Heart left ventricle (tissue), 16 donors: Measurements from ENCODE around the gene STXBP1. TPM values are rescaled to one million over a fixed set of nuclear protein-coding genes. Genes with fewer than 3 reads are reported as not detected.

Source experiments
- ATAC-seq, 4 donors: fragments of 200-7000 bp; cut with Tn5 transposase; one replicate each; pipeline ENCODE4 v1.9.1; 2020 to 2022; ENCODE audit warnings: moderate library complexity in 4 of 4, mild to moderate bottlenecking in 3 of 4, moderate number of reproducible peaks in 1 of 4
- DNase-seq, 5 donors: peaks; one replicate each; pipeline ENCODE4 v3.0.0-alpha.2; 2020
- H3K27ac ChIP-seq, 12 donors: fragments of 200-600 bp; sonication (generic) in 4 of 12; one replicate each; pipeline versions ENCODE4 v1.5.0 to v1.8.0; 2016 to 2022; ENCODE audit warnings: mild to moderate bottlenecking in 2 of 12
- H3K27me3 ChIP-seq, 9 donors: fragments of 200-600 bp; sonication (generic) in 2 of 9; one replicate each; pipeline versions ENCODE4 v1.5.1 to v1.8.0; 2016 to 2022; ENCODE audit warnings: mild to moderate bottlenecking in 3 of 9
- H3K36me3 ChIP-seq, 9 donors: fragments of 200-600 bp; sonication (generic) in 2 of 9; one replicate each; pipeline versions ENCODE4 v1.5.0 to v1.8.0; 2018 to 2022; ENCODE audit warnings: mild to moderate bottlenecking in 2 of 9
- H3K4me1 ChIP-seq, 12 donors: fragments of 200-600 bp; sonication (generic) in 4 of 12; one replicate each; pipeline versions ENCODE4 v1.5.0 to v1.8.0; 2016 to 2022; ENCODE audit warnings: mild to moderate bottlenecking in 3 of 12
- H3K4me3 ChIP-seq, 12 donors: fragments of 200-600 bp; sonication (generic) in 4 of 12; one replicate each; pipeline versions ENCODE4 v1.5.0 to v1.8.0; 2017 to 2022; ENCODE audit warnings: mild to moderate bottlenecking in 9 of 12, moderate library complexity in 4 of 12
- H3K9me3 ChIP-seq, 12 donors: fragments of 200-600 bp; sonication (generic) in 4 of 12; one replicate each; pipeline versions ENCODE4 v1.5.0 to v1.8.0; 2016 to 2022; ENCODE audit warnings: mild to moderate bottlenecking in 1 of 12
- POLR2A ChIP-seq, 2 donors: fragments of 450-650 bp; IDR thresholded peaks; one replicate each; pipeline ENCODE4 v1.6.1; 2017; ENCODE audit warnings: antibody characterized with exemption in 2 of 2, mild to moderate bottlenecking in 2 of 2, moderate library complexity in 2 of 2
- WGBS, 4 donors: extraction: QIAGEN DNeasy Blood & Tissue Kit in 2 of 4; methylation state at CpG; one replicate each; pipeline versions ENCODE4 v1.1.5 to v1.1.7; 2013 to 2018; 5-methylcytosine and 5-hydroxymethylcytosine counted together
- intact Hi-C, 10 donors: fragments of 100-400 bp; cut with DNase I; formaldehyde crosslinking; loops; one replicate each; pipeline versions ENCODE4 v1.11.1 to v1.14.2; 2022
- polyA plus RNA-seq, 2 donors: library from polyadenylated mRNA; stranded (reverse); fragments of 200-250 nt; gene quantifications; one replicate each; pipeline ENCODE4 v1.2.3, GENCODE V29; 2013
- total RNA-seq, 9 donors: library from RNA; depleted of rRNA in 2 of 9; stranded (reverse); fragments of >200 nt in 2 of 9; fragmentation: NEBNext Ultra II Directional in 3 of 9; extraction: Animal tissue kit (Norgen Biotek cat#: 25700) in 3 of 9; gene quantifications; one replicate each; pipeline versions ENCODE4 v1.1.0 to v1.2.4, GENCODE V29; 2016 to 2023
- TF ChIP-seq, protein P1 (sequence below), 12 donors: fragments of 200-600 bp; sonication (generic) in 4 of 12; IDR thresholded peaks; one replicate each; pipeline versions ENCODE4 v1.5.0 to v1.8.0; 2018 to 2022; ENCODE audit warnings: antibody characterized with exemption in 12 of 12, mild to moderate bottlenecking in 5 of 12
- donor health status: ischemic (EF 13 %, LVEDD 7.1; RV severe dilation, severe dysfunction).
- donor health status: healthy with polysubstance abuse.
- donor health status: DM: no; HTN: yes; CAD: no.
- donor health status: DM: no; HTN: no; CAD: no.
- donor health status: ischemic (EF 25% LVEDD 6.9; RV normal size, moderate dysfunction).
- donor health status: ischemic (EF 25% LVEDD 5.7; RV mildly dilated, moderate dysfunction).
- donor health status: healthy.
- donor health status: DM: yes; HTN: yes; CAD: no.
- donor health status: ischemic (EF 35%, LVEDD 5.7; RV mildly dilated, moderate dysfunction).
- donor health status: nonischemic (EF 11% LVEDD 7.7; RV severe dilation, severe dysfunction).
- donor health status: DM: yes; HTN: yes; CAD: no.
- donor health status: PGD.
- donor health status: ischemic (EF 29% LVEDD 5.4; RV normal size, mild dysfunction).
- donor health status: nonischemic (EF 23%, LVEDD 6.1; RV moderate dilation, normal function).

Gene STXBP1
- total and polyA plus RNA-seq, 11 donors: 14.0 to 102 (median 44.5) TPM

DNA sequence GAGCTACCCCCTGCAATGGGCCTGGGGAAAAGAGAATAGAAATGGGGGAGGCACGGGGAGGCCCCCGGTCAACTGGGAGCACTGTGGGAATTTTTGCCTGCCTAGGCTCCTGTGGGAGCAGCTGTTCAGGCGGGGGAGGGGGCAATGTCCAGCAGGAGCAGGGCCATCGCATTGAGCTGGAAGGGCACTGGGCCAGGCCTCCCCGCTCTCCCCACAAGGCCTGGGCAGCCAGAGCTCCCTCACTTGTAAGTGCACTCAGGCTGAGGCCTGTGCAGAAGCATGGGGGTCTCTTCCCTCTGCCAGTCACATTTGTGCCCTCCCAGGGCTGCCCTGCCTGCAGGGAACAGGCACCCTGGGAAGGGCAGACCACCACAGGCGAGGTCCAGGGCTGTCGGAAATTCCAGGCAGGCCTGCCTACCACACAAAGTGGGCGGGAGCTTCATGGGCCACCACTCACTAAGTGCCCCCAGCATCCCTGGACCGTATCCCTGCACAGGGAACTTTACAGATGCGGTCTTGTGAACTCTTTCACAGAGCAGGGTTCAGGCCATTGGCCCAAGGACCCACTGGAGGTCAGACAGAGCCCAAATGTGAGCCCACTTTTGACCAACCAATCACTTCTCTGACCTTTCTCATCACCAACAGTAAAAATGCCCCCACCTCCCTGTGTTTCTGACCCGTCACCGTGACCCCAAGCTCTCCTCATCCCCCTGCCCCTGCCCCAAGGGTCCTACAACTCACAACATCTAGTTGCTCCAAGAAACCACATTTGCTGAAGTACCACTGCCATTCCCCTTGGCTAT, 93.7 kb downstream of the STXBP1 start:
- no peak for ATAC-seq
- intact Hi-C loops: no loop called here
- DNase-seq: no peak
- peaks cover 0 to 9% (median 0%) of the 10 kb centered on the region in 12 donors for H3K4me1 ChIP-seq
- no peak for TF ChIP-seq POLR2A (IDR thresholded peaks at IDR 0.05)
- WGBS, 4 donors: 86 to 89% (median 87%) methylated on average over 9 to 12 of the region's 12 CpGs
- no peak overlapping the region for H3K4me3 ChIP-seq
- H3K27me3 ChIP-seq: no peaks in the 10 kb centered on the region
- H3K9me3 ChIP-seq: no peaks in the 10 kb centered on the region
- no peaks in the 10 kb centered on the region for H3K36me3 ChIP-seq
- no peak overlapping the region for H3K27ac ChIP-seq

DNA sequence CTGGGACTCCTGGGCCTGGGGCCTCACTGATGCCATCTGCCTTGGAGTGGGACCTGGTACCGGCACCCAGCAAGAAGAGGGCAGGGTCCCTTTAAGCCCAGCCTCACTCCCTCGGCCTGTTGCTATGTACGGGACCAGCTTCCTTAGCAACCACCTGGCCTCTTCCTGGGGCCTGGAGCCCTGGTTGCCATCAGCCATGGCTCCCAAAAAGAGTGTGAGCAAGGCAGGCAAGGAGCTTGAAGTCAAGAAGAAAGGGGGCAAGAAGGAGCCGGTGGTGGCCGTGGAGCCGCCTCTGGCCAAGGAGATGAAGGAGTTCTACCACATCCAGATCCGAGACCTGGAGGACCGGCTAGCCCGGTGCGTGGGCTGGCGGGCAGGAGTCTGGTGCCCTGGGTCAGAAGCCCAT, 94.8 kb downstream of the STXBP1 start, which contains the start of gene CFAP157:
Gene CFAP157 (plus strand): TSS at position 153 of the 406 bp plus-strand sequence. CDS start 44 bp downstream, at position 197.
- TF ChIP-seq POLR2A (IDR thresholded peaks at IDR 0.05): no peak
- TF ChIP-seq, protein P1, sequence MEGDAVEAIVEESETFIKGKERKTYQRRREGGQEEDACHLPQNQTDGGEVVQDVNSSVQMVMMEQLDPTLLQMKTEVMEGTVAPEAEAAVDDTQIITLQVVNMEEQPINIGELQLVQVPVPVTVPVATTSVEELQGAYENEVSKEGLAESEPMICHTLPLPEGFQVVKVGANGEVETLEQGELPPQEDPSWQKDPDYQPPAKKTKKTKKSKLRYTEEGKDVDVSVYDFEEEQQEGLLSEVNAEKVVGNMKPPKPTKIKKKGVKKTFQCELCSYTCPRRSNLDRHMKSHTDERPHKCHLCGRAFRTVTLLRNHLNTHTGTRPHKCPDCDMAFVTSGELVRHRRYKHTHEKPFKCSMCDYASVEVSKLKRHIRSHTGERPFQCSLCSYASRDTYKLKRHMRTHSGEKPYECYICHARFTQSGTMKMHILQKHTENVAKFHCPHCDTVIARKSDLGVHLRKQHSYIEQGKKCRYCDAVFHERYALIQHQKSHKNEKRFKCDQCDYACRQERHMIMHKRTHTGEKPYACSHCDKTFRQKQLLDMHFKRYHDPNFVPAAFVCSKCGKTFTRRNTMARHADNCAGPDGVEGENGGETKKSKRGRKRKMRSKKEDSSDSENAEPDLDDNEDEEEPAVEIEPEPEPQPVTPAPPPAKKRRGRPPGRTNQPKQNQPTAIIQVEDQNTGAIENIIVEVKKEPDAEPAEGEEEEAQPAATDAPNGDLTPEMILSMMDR (IDR thresholded peaks at IDR 0.05): no peak
- intact Hi-C loops: no loop called here
- Histone ChIP-seq H3K27ac (no peak within 1 kb of the TSS), H3K9me3 (no peaks in the 10 kb centered on the region), H3K4me1 (peaks cover 0 to 9% (median 0%) of the 10 kb centered on the region in 12 donors), H3K27me3 (no peaks in the 10 kb centered on the region), H3K36me3 (no peaks in the 10 kb centered on the region), H3K4me3 (no peak within 1 kb of the TSS)
- no peak for DNase-seq
- WGBS, 4 donors: 55 to 69% (median 66%) methylated on average over 11 of the region's 11 CpGs
- peak in 2 of 4 donors; percentile 17 to 30 for ATAC-seq

DNA sequence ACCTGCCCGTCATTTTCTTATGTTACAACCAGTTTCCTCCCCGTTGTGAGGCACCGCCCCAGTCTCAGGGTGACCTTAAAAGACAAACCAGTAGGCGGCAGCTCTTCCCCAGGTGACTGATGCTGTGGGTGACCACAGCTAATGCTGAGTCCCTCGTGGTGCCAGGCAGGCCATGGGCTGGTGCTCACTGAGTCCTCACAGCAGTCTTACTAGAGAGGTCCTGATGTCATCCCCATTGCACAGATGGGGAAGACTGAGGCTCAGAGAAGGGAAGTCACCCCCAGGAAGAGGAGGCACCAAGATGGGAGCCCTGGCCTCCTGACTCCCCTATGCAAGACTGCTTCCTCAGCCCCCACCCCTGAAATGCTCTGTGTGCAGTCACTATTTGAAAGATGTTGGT, 95.7 kb downstream of the STXBP1 start:
- ATAC-seq (no peak), DNase-seq (no peak)
- Histone ChIP-seq H3K9me3 (no peaks in the 10 kb centered on the region), H3K4me1 (peaks cover 0 to 9% (median 0%) of the 10 kb centered on the region in 12 donors), H3K36me3 (peaks cover 0 to 3% (median 0%) of the 10 kb centered on the region in 9 donors), H3K27ac (no peak overlapping the region), H3K27me3 (no peaks in the 10 kb centered on the region), H3K4me3 (no peak overlapping the region)
- intact Hi-C loops: no loop called here
- TF ChIP-seq, protein P1 (IDR thresholded peaks at IDR 0.05): no peak
- no peak for TF ChIP-seq POLR2A (IDR thresholded peaks at IDR 0.05)
- 48 to 65% (median 52%) methylated on average over 5 of the region's 5 CpGs for WGBS, 4 donors

DNA sequence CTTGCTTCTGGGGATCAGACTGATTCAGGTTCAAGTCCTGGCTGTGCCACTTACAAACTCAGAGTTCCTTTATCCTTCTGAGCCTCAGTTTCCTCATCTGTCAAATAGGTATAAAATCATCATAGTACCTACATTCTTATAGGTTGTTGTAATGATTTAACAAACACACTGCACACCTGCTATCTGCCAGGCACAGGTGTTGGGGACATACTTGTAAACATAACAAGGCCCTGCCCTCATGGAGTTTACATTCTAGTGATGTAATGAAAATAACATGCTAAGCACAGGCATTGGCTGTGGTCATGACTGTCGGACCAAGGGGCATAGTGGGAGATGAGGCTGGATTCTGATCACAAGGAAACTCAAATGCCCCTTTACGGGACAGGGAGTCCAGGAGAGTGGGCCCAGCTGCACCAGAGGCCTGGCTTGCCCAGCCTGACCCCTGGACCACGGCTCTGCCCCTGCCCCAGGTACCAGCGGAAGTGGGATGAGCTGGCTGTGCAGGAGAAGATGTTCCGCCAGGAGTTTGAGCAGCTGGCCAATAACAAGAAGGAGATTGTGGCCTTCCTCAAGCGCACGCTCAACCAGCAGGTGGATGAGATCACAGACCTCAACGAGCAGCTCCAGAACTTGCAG, 97.0 kb downstream of the STXBP1 start:
- H3K27ac ChIP-seq: no peak overlapping the region
- intact Hi-C loops: no loop called here
- no peaks in the 10 kb centered on the region for H3K9me3 ChIP-seq
- no peak overlapping the region for H3K4me3 ChIP-seq
- ATAC-seq (no peak), DNase-seq (no peak)
- no peaks in the 10 kb centered on the region for H3K27me3 ChIP-seq
- peaks cover 0 to 3% (median 0%) of the 10 kb centered on the region in 9 donors for H3K36me3 ChIP-seq
- TF ChIP-seq POLR2A (IDR thresholded peaks at IDR 0.05): no peak
- TF ChIP-seq, protein P1 (IDR thresholded peaks at IDR 0.05): no peak
- peaks cover 0 to 13% (median under 1%) of the 10 kb centered on the region in 12 donors for H3K4me1 ChIP-seq
- WGBS, 4 donors: 89 to 93% (median 91%) methylated on average over 7 to 8 of the region's 8 CpGs
